Measurements from ENCODE around the gene FRS3.

FRS3 gene

GRCh38 chr6:41732149-41732548 lies 47.6 kb downstream of the FRS3 start:
- no peak for TF ChIP-seq TAF1 (IDR thresholded peaks at IDR 0.05; ENCODE audit: borderline replicate concordance, insufficient read depth, low read length)
- TF ChIP-seq, protein P1, sequence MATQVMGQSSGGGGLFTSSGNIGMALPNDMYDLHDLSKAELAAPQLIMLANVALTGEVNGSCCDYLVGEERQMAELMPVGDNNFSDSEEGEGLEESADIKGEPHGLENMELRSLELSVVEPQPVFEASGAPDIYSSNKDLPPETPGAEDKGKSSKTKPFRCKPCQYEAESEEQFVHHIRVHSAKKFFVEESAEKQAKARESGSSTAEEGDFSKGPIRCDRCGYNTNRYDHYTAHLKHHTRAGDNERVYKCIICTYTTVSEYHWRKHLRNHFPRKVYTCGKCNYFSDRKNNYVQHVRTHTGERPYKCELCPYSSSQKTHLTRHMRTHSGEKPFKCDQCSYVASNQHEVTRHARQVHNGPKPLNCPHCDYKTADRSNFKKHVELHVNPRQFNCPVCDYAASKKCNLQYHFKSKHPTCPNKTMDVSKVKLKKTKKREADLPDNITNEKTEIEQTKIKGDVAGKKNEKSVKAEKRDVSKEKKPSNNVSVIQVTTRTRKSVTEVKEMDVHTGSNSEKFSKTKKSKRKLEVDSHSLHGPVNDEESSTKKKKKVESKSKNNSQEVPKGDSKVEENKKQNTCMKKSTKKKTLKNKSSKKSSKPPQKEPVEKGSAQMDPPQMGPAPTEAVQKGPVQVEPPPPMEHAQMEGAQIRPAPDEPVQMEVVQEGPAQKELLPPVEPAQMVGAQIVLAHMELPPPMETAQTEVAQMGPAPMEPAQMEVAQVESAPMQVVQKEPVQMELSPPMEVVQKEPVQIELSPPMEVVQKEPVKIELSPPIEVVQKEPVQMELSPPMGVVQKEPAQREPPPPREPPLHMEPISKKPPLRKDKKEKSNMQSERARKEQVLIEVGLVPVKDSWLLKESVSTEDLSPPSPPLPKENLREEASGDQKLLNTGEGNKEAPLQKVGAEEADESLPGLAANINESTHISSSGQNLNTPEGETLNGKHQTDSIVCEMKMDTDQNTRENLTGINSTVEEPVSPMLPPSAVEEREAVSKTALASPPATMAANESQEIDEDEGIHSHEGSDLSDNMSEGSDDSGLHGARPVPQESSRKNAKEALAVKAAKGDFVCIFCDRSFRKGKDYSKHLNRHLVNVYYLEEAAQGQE (IDR thresholded peaks at IDR 0.05; ENCODE audit: insufficient read depth in 1 of 2, low read depth in 2 of 2, low read length in 2 of 2): no peak
- TF ChIP-seq SIN3A (IDR thresholded peaks at IDR 0.05; ENCODE audit: borderline replicate concordance, insufficient read depth, low read length): no peak
- TF ChIP-seq POLR2AphosphoS5 (IDR thresholded peaks at IDR 0.05; ENCODE audit: low read depth, low read length): no peak
- TF ChIP-seq FOXP2 (optimal IDR thresholded peaks at IDR 0.05; ENCODE audit: borderline replicate concordance, extremely low read depth, extremely low read length, insufficient read depth): no peak

DNA sequence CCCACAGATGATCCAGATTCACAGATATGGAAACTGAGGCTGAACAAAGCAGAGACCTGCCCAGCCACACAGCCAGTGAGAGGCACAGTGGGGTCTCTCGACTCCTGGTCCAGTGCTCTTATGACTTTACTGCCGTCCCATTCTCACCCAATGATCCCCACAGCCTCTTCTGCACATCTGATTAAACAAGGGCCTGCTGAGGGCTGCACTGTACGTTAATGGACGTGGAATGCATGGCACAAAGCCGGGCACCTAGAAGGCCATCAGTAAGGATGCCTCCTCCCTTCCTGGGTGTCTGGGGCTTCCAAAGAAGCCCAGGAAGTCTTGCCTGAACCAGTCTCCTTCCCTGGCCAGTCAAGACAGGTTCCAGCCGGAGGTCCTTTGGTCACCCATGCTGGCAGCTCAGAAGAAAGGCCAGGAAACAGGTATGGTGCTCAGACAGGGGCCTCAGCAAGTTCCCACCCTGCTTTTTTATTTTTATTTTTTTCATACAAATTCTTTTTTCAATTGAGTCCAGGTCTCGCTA lies 48.1 kb downstream of the FRS3 start:
- TF ChIP-seq TAF1 (IDR thresholded peaks at IDR 0.05; ENCODE audit: borderline replicate concordance, insufficient read depth, low read length) (no peak), POLR2AphosphoS5 (IDR thresholded peaks at IDR 0.05; ENCODE audit: low read depth, low read length) (no peak), FOXP2 (optimal IDR thresholded peaks at IDR 0.05; ENCODE audit: borderline replicate concordance, extremely low read depth, extremely low read length, insufficient read depth) (no peak), SIN3A (IDR thresholded peaks at IDR 0.05; ENCODE audit: borderline replicate concordance, insufficient read depth, low read length) (no peak)
- TF ChIP-seq, protein P1 (IDR thresholded peaks at IDR 0.05; ENCODE audit: insufficient read depth in 1 of 2, low read depth in 2 of 2, low read length in 2 of 2): no peak

DNA sequence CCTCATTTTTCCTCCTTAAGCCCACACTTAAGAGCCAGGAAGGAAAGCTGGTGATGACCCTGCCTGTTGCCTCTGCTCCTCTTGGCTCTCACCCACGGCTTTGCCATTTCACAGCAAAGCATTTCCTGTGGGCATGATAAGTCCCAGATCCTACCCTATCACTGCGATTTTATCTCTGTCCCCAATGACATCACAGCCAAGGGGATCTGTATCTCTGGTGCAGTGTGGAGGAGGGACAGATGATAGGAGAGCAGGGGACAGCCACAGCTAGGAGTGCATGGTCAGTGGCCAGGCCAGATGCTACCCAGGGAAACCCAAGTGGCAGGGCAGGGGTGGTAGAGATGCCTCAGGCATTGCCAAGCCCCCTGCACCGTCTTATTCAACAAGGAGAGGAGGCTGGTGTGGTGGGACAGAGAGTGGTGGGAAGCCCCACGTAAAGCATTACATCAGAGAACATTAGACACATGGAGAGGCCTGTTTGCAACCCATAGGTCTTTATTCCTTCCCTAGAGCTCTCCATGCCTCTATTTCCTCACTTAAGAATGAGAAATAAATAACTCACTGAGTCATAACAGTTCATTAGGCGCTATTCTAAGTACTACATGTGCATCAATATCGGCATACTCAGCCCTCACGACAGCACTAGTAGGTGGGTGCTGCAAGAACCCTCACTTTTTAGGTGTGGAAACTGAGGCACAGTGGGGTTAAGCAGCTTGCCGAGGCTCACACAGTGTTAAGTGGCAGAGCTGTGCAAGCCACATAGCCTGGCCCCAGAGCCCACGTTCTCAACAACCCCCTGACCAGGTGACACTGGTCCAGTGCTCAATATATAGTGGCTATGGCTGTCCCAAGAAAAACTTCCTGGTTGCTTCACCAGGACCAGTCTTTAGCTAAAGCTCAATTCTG lies 48.9 kb downstream of the FRS3 start:
- TF ChIP-seq FOXP2 (optimal IDR thresholded peaks at IDR 0.05; ENCODE audit: borderline replicate concordance, extremely low read depth, extremely low read length, insufficient read depth) (no peak), SIN3A (IDR thresholded peaks at IDR 0.05; ENCODE audit: borderline replicate concordance, insufficient read depth, low read length) (no peak), POLR2AphosphoS5 (IDR thresholded peaks at IDR 0.05; ENCODE audit: low read depth, low read length) (no peak), TAF1 (IDR thresholded peaks at IDR 0.05; ENCODE audit: borderline replicate concordance, insufficient read depth, low read length) (no peak)
- TF ChIP-seq, protein P1 (IDR thresholded peaks at IDR 0.05; ENCODE audit: insufficient read depth in 1 of 2, low read depth in 2 of 2, low read length in 2 of 2): no peak

DNA sequence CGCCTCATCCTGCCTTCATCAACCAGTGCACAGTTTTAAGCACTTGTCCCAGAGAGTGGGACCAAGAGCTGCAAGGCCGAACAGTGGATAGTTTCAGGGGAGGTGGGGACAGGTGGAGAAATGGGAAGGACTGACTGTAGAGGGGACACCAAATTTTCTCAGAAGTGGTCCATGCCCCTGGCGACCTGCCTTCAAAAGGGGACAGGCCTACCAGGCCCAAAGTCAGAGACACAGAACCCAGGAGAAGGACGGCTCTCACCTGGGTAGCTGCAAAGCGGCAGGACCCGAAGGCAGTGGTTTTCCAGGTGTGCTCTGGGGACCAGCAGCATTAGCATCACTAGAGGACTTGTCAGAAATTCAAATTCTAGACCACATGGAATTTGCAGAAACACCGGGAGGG lies 50.1 kb downstream of the FRS3 start:
- TF ChIP-seq SIN3A (IDR thresholded peaks at IDR 0.05; ENCODE audit: borderline replicate concordance, insufficient read depth, low read length) (no peak), TAF1 (IDR thresholded peaks at IDR 0.05; ENCODE audit: borderline replicate concordance, insufficient read depth, low read length) (no peak), POLR2AphosphoS5 (IDR thresholded peaks at IDR 0.05; ENCODE audit: low read depth, low read length) (no peak), FOXP2 (optimal IDR thresholded peaks at IDR 0.05; ENCODE audit: borderline replicate concordance, extremely low read depth, extremely low read length, insufficient read depth) (no peak)
- TF ChIP-seq, protein P1 (IDR thresholded peaks at IDR 0.05; ENCODE audit: insufficient read depth in 1 of 2, low read depth in 2 of 2, low read length in 2 of 2): no peak
